HG03066 (cell line): ENCODE measurements around the gene GDA.
"Not testable (repeated sequence)": the region's sequence is repeated elsewhere in the genome, so short reads cannot be mapped to it uniquely, and the experiment has no call there.

Experiments
- ATAC-seq: cut with Tn5 transposase; IDR thresholded peaks from one replicate; pipeline ENCODE4 v1.9.1; 2021; ENCODE audit warnings: low read depth; ENCODE audit not compliant: unreplicated experiment

Gene GDA

GRCh38 chr9:72203205-72203803 is 54.1 kb downstream of the GDA start:
- ATAC-seq = peak; percentile 33

- ATAC-seq = no peak
Observed at GRCh38 chr9:72204062-72204461, 54.8 kb downstream of the GDA start.

- ATAC-seq = peak; percentile 57
Observed at GRCh38 chr9:72205513-72205912, 56.3 kb downstream of the GDA start.

- ATAC-seq = peak; percentile 56
Observed at GRCh38 chr9:72207278-72207677, 58.0 kb downstream of the GDA start.

- ATAC-seq = no peak
Observed at GRCh38 chr9:72210522-72210921, 61.3 kb downstream of the GDA start.

GRCh38 chr9:72211047-72211446 is 61.8 kb downstream of the GDA start:
- no peak for ATAC-seq

GRCh38 chr9:72213906-72214305 is 64.7 kb downstream of the GDA start:
- no peak for ATAC-seq

- ATAC-seq = no peak
Observed at GRCh38 chr9:72217306-72217842, 68.1 kb downstream of the GDA start.

GRCh38 chr9:72220589-72220988 is 71.3 kb downstream of the GDA start:
- ATAC-seq = no peak

GRCh38 chr9:72226146-72226812 is 77.0 kb downstream of the GDA start:
- ATAC-seq = no peak

GRCh38 chr9:72228282-72228681 is 79.0 kb downstream of the GDA start:
- no peak for ATAC-seq

GRCh38 chr9:72232778-72233177 is 83.5 kb downstream of the GDA start:
- no peak for ATAC-seq

- ATAC-seq = no peak
Observed at GRCh38 chr9:72247549-72247948, 98.3 kb downstream of the GDA start.

GRCh38 chr9:72251589-72251988 is 102.3 kb downstream of the GDA start:
- ATAC-seq = no peak

GRCh38 chr9:72254901-72255545 is 105.8 kb downstream of the GDA start:
- no peak for ATAC-seq

- ATAC-seq = no peak
Observed at GRCh38 chr9:72255569-72255968, 106.3 kb downstream of the GDA start.

- no peak for ATAC-seq
Observed at GRCh38 chr9:72256931-72257330, 107.7 kb downstream of the GDA start.

- no peak for ATAC-seq
Observed at GRCh38 chr9:72257814-72258213, 108.6 kb downstream of the GDA start.

- ATAC-seq = no peak
Observed at GRCh38 chr9:72262063-72262462, 112.8 kb downstream of the GDA start.

- no peak for ATAC-seq
Observed at GRCh38 chr9:72263572-72263971, 114.3 kb downstream of the GDA start.

GRCh38 chr9:72268961-72269360 is 119.7 kb downstream of the GDA start:
- no peak for ATAC-seq

- not testable (repeated sequence) for ATAC-seq
Observed at GRCh38 chr9:72270359-72270758, 121.1 kb downstream of the GDA start.
